Measurements from ENCODE around the gene NOC3L.

The NOC3L gene

DNA sequence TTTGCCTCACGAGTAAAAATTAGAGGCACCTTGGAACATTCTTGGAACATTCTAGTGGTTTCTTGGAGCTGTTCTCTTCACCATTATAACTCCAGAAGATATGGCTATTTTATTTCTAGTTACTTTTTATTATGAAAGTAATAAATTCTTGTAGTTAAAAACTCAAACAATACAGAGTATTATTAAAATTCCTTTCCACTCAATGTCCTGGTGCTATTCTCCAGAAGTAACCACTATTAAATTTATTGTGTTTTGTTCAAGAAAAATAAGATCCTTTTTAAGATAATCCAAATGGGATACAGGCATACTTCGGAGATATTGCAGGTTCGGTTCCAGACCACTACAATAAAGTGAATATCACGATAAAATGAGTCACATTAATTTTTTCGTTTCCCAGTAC, 68.6 kb downstream of the NOC3L start:
- no peak for DNase-seq

DNA sequence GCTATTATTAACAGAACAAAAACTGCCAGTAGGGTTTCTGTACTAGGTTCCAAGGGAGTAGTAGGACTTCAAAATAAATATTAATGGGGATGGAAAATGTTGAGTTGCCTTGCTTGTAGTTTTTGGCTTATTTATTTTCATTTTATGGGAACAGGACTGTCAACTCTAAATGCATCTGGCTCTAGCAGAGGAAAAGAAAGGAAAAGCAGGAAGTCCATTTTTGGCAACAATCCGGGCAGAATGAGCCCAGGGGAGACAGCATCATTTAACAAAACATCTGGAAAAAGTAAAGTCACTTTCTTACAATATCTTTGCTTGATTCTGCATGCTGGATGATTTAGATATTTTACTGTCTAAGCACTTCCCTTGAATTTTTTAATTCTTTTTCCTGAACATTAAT, 69.4 kb downstream of the NOC3L start:
- DNase-seq = no peak

DNA sequence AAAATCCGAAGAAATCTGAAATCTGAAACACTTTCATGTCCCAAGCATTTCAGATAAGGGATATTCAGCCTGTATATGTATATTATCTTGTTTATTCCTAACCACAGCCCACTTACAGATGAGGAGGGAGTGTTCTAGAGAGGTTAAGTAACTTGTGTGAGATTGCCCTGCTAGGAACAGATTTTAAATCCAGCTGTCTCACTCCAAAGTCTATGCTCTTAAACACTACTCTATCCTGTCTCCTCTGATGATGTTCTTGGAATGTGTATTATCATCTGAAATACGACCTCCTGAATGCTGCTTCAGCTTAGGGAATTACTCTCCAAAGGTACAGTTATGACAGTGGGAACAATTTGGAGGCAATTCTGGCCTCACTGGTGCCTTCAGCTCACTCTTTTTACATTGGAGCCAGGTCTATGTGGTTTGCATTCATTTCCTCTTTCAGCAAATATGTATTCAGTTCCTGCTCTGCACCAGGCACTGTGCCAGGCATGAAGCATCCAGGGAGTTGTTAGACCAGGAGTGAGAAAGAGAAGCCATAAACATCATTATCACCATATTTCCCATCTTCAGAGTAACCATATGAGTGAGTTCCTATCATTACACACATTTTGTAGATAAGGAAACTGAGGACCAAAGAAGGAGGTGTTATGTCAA, 70.2 kb downstream of the NOC3L start:
- no peak for DNase-seq

DNA sequence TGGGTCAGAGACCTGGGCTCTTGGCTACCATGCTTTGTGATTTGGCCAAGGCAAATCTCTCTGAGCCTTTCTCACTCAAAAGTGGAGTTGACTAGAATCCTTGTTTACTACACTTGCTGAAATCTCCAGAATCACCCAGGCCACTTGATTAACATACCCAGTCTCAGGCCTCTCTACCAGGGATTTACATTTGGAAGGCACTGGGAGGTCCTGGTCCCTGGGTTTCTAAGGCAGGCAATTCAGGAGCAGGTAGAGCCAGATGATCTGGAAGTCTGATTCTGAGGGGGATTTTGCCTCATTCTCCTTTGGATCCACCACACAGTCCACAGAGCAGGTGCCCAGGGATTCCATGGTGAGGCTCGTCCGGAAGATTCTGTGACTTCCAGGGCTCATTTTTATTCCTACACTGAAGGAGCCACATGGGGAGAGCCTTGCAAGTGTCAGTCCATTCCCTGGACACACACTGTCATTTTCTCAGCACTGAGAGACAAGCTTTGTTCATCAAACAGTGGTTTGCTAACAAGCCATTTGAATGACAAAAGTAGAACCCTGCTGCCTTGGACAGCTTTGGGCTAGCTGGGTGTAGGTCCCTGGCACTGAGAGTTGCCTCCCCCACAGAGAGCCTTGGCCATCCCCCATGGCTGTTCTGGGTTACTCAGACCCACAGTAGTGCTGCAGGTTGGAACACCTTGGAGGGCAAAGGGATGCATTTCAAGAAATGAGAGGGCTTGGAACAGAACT, 74.2 kb downstream of the NOC3L start:
- no peak for DNase-seq

GRCh38 chr10:94287336-94287735, 75.4 kb downstream of the NOC3L start:
- DNase-seq = no peak

DNA sequence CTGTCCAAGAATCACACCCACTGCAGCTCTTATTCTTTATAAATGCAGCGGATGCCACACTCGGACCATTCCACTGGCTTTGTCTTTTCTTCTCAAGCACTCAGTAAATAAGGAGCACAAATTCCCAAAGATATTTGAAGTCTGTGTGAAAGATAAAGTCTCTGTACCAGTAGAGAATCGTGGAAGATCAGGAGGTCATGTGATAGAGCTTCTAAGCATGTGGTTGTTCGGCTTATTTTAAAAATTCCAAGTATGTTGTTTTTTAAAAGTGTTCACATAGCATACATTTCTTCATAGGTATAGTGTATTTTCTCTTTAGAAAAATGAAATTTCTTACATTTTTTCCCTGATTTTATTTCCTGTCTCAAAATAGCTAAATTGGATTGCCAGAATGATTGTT, 75.8 kb downstream of the NOC3L start:
- DNase-seq = no peak

DNA sequence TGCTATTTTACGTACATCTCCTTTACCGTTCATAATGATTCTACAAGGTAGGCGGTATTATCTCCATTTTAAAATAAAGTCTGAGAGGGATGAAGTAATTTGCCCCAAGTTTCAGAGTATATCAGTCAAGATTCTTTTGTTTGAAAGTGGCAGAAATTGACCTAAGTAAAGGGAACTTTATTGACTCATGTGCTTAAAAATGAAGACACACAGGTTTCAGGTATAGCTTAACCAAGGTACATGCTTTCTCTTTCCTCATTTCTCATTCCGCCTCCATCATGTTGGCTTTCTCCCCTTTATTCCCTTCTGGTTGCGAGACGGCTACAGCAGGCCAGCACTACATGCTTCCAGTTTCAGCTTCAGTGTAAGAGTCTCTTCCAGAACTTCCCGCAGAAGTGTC, 77.5 kb downstream of the NOC3L start:
- no peak for DNase-seq

All from NCI-H187 treated with DMSO at 0.1 percent for 48 hours (cell line).